Activated gamma-delta T cell treated with anti-CD3 and anti-CD28 coated beads, Interleukin-2, amount 50 U/mL, for 16 hours (primary cell): ENCODE results near the gene SENP7.
"Not testable (repeated sequence)": the region's sequence is repeated elsewhere in the genome, so short reads cannot be mapped to it uniquely, and the experiment has no call there.

ENCODE experiments used
- DNase-seq: peaks from one replicate; pipeline ENCODE4 v3.0.0-alpha.2; 2020; ENCODE audit warnings: low read depth

Gene SENP7

DNA sequence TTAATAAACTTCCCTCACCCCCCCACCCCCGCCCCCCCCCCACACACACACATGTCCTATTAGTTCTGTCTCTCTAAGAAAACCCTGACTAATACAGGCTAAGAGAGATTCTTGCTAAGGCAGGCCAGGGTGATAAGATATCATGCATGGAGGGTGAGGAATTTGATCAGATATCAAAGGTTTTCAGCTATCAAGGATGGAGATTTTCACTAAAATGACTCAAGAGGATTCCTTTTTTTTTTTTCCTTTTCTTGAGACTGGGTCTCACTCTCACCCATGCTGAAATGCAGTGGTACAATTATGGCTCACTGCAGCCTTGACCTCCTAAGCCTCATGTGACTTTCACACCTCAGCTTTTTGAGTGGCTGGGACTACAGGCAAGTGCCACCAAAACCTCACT, 14.9 kb upstream of the SENP7 start:
- DNase-seq = no peak

DNA sequence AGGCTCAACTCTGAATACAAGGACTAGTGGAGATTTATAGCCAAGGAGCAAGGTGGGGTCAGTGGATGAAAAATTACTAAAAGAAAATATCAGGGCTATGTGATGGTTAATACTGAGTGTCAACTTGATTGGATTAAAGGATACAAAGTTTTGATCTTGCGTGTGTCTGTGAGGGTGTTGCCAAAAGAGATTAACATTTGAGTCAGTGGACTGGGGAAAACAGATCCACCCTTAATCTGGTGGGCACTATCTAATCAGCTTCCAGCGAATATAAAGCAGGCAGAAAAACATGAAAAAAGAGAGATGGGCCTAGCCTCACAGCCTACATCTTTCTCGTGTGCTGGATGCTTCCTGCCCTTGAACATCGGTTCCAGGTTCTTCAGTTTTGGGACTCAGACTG, 14.4 kb upstream of the SENP7 start:
- DNase-seq = no peak

DNA sequence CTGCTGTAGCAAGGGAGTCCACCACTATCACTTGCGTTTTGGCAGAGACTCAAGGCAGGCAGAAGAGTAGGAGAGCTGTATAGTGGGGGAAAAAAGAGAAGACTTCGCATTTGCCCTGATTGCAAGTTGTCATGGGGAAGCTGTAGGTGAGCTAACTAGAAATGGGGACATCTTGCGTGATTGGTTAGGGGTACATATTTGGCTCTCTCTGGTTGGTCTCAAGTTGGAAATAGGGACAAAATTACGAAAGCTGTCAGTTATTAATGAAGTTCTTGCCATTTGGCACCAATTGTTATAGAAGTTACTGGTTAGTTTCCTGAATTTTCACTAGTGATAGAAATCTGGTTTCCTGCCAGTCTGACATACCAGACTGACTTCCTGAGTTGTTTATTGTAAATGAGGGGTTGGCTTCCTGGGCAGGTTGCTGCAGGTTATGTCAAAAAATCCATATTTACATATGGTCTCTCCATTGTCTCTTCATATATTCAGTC, 8.2 kb upstream of the SENP7 start:
- DNase-seq = no peak

DNA sequence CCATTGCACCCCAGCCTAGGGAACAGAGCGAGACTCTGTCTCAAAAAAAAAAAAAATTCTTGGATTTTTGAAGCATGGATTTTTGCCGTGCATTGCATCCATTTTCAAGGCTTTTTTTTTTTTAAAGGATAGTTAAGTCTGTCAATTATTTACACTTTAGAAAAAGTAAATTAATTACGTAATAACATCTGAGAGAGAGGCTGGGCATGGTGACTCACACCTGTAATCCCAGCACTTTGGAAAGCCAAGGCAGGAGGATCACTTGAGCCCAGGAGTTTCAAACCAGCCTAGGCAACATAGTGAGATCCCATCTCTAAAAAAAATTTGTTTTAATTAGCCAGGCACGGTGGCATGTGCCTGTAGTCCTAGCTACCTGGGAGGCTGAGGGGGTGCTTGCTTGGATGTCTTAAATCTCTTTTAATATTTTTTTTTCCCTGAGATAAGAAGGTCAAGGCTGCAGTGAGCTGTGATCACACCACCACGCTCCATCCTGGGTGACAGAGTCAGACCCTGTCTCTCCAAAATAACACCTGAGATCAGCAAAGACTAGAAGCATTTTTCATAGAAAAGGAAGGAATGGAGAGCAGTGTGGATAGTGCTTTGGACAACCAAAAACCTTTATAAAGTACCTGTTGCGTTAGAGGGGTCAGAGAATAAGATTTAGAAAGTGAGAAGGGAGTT, 6.8 kb upstream of the SENP7 start:
- DNase-seq = no peak

DNA sequence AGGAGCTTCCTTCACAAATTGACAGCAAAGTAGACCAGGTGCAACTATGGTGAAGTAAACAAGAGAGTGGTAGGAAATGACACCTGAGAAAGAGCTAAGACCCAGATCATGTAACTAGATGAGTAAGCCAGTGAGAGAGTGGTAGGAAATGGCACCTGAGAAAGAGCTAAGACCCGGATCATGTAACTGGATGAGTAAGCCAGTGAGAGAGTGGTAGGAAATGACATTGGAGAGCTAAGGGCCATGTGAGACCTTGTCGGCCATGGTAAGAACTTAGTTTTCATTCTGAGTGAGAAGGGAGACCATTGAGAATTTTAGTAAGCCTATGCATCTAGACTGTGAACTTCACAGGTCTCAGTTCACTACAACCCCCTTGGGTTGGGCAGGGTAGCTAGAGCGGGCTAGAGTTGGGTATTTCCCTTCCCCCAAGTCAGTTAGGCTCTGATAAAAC, 5.4 kb upstream of the SENP7 start:
- peak; percentile 24 for DNase-seq

DNA sequence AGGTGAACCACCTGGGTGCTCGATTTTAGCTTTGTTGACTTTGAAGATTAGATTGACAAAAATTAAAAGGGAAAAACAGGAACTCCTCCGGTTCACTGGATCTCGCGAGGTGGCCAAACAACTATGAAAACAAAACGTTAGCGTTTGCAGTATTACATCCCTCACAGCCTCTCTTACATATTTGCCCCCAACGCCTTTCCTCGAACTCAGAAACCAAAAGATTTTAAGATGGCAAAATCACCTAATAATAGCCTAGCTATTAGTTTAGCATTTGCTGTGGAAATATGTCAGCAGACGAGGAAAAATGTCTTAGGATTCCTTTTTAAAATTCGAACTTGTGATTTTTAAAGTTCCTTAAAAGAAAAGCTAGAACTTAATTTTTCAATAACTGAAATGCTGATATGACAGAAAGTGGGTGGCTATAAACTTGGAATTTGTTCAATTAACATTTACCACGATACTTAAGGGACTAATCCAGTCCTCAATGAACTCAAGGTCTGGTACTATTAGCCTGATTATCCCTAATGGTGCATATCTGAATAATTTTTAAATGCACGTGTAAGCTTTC, 491 bp upstream of the SENP7 start:
- DNase-seq = no peak

DNA sequence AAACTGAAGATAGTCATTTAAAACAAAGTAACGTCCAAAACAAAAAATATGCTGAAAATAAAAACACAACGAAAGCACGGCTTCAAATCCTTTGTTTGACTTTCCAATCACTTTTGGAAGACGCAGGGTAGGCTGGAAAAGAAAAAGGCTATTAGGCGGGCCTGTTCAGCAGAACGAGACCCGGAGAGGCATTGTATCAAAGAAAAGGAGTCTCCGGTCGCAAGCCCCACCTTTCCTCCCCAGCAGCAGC, 691 bp downstream of the SENP7 start:
- DNase-seq = no peak

DNA sequence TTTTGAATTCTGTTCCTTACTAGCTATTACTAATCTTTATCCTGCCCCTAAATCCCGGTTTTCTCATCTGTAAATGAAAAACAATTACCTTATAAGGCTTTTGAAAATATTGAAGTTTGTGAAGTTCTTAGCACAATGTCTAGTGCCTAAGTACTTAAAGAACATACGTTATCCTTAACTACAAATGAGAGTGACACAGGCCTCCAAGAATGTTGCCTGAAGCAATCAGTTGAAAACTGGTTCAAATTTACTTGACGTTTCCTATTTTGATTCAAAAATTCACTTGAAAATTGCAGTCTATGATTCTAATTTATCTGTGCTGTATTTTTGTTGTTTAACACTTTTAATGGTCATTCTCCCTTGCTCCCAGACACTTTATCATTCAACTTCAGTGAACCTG, 3.2 kb downstream of the SENP7 start:
- no peak for DNase-seq

DNA sequence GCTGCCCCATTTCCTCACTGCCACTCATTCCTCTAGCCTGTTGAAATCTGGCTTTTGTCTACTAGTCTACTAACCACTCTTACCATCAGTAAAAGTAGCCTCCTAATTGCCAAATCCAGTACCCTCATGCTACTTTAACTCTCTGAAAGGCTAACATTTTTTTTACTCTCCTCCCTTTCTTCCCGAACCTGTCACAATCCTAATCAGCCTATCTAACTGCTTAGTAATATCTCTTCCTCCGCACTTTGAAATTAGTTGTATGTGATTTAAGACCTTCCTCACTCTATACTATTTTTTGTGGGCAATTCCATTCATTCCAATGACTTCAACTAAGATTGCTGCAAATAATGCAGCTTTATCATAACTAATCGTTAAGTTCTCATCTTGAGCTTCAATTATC, 3.7 kb downstream of the SENP7 start:
- no peak for DNase-seq

DNA sequence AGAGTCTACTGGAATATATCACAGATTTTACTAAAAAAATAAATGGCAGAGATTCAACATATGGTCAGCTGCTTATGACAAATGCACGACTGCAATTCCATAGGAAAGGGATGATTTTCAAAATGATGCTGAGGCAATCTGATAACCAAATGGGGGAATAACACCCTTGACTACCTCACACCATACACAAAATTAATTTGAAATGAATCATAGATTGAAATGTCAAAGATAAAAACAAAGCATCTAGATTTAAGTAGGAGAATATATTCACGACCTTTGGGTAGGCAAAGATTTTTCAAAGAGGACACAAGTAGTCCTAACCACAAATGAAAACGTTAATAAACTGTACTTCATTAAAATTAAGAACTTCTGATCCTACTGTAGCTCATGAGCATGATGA, 11.2 kb downstream of the SENP7 start:
- no peak for DNase-seq

DNA sequence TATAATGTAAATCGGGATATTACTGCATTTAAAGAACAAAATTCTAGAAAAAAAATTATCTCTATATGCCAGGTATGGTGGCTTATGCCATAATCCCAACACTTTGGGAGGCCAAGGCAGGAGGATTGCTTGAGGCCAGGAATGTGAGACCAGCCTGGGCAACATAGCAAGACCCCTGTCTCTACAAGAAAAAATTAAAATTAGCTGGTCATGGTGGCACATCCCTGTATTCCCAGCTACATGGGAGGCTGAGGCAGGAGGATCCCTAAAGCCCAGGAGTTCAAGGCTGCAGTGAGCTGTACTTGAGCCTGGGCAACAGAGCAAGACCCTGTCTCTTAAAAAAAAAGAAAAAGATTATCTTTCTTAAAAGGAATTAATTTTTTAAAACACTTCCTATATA, 12.8 kb downstream of the SENP7 start:
- no peak for DNase-seq

DNA sequence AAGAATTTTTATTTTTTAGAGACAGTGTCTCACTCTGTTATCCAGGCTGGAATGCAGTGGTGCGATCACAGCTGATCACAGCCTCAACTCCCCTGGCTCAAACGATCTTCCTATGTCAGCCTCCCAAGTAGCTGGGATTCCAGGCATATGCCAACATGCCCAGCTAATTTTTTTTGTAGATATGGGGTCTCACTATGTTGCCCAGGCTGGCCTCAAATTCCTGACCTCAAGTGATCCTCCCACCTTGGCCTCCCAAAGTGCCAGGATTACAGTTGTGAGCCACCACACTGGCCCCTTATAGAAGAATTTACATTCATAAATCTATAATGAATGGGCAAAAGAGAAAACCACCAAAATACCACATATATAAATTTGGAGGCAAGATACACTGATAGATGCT, 15.2 kb downstream of the SENP7 start:
- no peak for DNase-seq

DNA sequence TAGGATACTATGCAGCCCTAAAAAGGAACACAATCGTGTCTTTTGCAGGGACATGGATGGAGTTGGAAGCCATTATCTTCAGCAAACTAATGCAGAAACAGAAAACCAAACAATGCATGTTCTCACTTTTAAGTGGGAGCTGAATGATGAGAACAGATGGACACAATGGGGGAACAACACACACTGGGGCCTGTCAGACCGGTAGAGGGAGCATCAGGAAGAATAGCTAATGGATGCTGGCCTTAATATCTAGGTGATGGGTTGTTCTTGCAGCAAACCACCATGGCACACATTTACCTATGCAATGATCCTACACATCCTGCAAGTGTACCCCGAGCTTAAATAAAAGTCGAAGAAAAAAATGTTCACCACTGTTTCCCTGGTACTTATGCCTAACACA, 17.5 kb downstream of the SENP7 start:
- no peak for DNase-seq

DNA sequence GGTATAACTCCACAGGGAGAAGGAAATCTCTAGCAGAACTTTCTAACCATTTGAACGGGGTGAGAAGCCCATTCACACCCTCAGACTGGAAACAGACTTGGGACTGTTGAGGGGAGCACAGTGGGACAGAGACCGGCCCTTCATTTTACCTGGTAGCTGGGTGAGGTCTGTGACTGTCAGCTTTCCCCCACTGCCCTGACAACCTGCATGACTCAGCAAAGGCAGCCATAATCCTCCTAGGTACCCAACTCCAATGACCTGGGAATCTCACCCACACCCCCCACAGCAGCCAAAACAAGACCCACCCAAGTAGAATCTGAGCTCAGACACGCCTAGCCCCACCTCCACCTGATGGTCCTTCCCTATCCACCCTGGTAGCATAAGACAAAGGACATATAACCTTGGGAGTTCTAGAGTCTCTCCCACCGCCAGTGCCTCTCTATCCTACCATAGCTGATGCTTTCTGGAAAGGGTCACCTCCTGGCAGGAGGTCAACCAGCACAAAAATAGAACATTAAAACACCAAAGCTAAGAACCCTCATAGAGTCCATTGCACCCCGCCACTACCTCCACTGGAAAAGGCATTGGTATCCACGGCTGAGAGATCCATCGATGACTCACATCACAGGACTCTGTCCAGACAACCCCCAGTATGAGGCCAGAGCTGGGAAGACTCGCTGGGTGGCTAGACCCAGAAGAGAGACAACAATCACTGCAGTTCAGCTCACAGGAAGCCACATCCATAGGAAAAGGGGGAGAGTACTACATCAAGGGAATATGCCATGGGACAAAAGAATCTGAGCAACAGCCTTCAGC, 28.0 kb downstream of the SENP7 start:
- no peak for DNase-seq

DNA sequence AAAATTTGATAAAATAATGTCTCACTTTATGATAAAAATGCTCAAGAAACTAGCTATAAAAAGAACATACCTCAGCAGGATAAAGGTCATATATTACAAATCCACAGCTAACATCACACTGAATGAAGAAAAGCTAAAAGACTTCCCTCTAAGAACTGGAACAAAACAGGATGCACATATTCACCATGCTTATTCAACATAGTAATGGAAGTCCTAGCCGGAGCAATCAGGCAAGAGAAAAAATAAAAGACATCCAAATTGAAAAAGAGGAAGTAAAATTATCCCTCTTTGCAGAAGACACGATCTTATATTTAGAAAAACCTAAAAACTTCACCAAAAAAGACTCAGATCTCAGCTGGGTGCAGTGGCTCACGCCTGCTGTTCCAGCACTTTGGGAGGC, 34.0 kb downstream of the SENP7 start:
- no peak for DNase-seq

DNA sequence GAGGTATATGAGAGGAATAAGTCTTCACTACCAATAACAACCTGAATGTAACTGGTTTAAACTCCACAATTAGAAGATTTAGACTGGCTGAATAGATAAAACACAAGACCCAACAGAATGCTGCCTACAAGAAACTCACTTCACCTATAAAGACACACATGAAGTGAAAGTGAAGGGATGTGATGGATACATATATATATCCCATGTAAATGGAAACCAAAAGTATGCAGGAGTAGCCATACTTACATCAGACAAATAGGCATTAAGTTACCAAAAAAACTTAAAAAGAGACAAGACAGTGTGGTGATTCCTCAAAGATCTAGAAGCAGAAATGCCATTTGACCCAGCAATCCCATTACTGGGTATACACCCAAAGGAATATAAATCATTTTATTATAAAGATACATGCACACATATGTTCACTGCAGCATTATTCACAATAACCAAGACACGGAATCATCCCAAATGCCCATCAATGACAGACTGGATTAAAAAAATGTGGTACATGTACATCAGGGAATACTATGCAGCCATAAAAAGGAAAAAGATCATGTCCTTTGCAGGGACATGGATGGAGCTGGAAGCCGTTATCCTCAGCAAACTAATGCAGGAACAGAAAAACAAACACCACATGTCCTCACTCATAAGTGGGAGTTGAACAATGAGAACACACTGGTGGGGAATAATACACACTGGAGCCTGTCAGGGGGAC, 38.0 kb downstream of the SENP7 start:
- not testable (repeated sequence) for DNase-seq

DNA sequence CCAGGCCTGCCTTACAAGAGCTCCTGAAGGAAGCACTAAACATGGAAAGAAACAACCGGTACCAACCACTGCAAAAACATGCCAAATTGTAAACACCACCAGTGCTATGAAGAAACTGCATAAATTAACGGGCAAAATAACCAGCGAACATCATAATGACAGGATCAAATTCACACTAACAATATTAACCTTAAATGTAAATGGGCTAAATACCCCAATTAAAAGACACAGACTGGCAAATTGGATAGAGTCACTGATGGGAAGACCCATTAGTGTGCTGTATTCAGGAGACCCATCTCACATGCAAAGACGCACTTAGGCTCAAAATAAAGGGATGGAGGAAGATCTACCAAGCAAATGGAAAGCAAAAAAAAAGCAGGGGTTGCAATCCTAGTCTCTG, 44.3 kb downstream of the SENP7 start:
- DNase-seq = not testable (repeated sequence)

DNA sequence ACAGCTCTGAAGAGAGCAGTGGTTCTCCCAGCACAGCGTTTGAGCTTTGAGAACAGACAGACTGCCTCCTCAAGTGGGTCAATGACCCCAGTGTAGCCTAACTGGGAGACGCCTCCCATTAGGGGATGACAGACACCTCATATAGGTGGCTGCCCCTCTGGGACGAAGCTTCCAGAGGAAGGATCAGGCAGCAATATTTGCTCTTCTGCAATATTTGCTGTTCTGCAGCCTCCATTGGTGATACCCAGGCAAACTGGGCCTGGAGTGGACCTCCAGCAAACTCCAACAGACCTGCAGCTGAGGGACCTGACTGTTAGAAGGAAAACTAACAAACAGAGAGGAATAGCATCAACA, 45.7 kb downstream of the SENP7 start:
- not testable (repeated sequence) for DNase-seq

DNA sequence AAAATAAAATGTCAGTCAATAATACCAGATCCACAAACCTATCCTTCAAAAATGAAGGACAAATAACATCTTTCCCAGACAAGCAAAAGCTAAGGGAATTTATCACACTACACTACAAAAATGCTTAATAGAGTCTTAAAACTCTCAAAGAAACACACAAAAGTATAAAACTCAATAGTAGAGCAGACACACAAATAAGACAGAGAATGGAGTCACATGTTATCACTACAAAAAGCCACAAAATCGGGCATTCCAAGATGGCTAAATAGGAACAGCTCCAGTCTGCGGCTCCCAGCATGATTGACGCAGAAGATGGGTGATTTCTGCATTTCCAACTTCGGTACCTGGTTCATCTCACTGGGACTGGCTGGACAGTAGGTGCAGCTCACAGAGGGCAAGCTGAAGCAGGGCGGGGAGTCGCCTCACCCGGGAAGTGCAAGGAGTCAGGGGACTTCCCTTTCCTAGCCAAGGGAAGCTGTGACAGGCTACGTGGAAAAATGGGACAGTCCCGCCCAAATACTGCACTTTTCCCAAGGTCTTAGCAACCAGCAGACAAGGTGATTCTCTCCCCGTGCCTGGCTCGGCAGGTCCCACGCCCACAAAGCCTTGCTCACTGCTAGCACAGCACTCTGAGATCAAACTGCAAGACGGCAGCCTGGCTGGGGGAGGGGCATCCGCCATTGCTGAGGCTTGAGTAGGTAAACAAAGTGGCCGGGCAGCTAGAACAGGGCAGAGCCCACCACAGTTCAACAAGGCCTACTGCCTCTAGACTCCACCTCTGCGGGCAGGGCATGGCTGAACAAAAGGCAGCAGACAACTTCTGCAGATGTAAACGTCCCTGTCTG, 46.3 kb downstream of the SENP7 start:
- DNase-seq = peak; percentile 18

DNA sequence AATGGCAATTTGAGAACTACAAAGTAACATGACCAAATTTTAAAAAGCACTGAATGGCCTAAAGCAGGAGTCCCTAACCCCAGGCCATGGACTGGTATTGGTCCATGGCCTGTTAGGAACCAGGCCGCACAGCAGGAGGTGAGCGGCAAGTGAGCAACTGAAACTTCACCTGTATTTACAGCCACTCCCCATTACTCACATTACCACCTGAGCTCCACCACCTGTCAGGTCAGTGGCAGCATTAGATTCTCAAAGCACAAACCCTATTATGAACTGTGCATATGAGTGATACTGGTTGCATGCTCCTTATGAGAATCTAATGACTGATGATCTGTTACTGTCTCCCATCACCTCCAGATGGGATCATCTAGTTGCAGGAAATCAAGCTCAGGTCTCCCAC, 48.8 kb downstream of the SENP7 start:
- no peak for DNase-seq

DNA sequence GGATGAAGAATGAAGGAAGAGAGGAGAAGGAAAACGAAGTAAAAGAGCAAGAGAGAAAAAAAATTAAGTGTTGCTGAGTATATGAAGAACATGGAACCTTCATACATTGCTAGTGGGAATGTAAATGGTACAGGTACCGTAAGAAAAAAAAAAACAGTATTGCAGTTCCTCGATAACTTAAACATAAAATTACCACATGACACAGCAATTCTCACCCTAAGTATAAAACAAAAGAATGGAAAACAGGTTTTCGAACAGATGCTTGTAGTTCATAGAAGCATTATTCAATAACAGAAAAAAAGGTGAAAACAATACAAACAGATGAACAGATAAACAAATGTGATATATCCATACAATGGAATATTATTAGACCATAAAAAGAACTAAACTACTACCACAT, 51.6 kb downstream of the SENP7 start:
- no peak for DNase-seq

DNA sequence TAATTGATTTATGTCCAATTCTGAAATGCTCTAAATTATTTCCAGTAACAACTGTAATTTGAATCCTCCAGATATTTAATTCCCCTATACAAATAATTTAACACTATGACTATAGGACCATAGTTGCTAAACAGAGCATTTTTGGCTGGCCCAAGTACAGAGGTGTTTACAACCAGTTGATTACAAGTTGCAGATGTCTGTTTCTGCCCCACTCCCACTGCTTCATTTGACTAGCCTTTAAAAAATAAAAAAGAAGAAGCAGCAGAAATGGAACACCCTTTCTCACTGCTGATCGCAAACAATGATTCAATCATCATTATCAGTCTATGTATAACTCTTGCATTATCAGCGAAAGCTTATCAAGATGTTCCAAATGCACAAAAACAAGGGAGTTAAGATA, 54.6 kb downstream of the SENP7 start:
- no peak for DNase-seq
